Gastrocnemius medialis (tissue), 4 donors: Measurements from ENCODE around the gene RAPGEF1.

ENCODE experiments used
- CTCF ChIP-seq, 5 experiments: fragments of 450-650 bp in 3 of 5; fragments of 200-600 bp in 2 of 5; sonication (generic) in 2 of 5; IDR thresholded peaks in 4 of 5; conservative IDR thresholded peaks in 1 of 5; 1 replicate in 4 of 5; 2 replicates in 1 of 5; pipeline ENCODE4 v1.5.1; 2016 to 2019; ENCODE audit warnings: antibody characterized with exemption in 5 of 5, mild to moderate bottlenecking in 3 of 5, moderate library complexity in 3 of 5
- POLR2A ChIP-seq, 2 donors: fragments of 450-650 bp; IDR thresholded peaks; one replicate each; pipeline ENCODE4 v1.6.1; 2017; ENCODE audit warnings: antibody characterized with exemption in 2 of 2, mild to moderate bottlenecking in 2 of 2, moderate library complexity in 2 of 2

DNA sequence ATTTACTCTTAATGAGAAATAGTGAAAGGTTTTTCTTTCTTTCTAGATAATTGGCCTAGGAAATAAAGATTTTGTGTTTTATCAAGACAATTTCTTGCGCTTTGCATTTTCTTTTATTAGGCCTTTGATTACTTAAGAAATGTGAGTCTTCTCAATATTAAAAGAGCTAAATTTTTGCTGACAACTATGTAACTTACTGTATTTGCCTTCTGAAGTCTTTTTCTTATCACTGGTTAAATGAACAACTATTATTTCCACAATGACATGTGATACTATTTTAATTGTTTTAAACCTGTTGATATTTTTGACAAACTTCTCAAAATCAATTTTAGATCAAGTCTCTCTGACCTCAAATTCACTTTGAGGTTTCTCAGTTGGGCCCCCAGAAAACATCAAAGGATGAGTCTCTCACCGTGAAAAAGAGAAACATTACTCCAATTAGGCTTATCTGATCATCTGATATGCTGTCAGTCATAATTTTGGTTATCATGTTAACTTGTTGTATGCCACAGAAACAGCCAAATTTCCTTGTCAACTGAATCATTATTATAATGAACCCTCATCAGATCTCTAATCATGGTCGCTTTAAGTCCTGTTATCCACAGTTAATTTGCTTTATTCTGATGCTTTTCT lies 48.8 kb downstream of the RAPGEF1 start:
- no peak for TF ChIP-seq CTCF (IDR thresholded peaks at IDR 0.05 in 4 of 5, conservative IDR thresholded peaks at IDR 0.05 in 1 of 5)
- TF ChIP-seq POLR2A (IDR thresholded peaks at IDR 0.05) = no peak
